HG03571 (cell line): ENCODE data around the gene CCNF.
"Not testable (repeated sequence)": the region's sequence is repeated elsewhere in the genome, so short reads cannot be mapped to it uniquely, and the experiment has no call there.

Source experiments
- ATAC-seq: cut with Tn5 transposase; IDR thresholded peaks from one replicate; pipeline ENCODE4 v1.9.1; 2021; ENCODE audit not compliant: unreplicated experiment

The CCNF gene

DNA sequence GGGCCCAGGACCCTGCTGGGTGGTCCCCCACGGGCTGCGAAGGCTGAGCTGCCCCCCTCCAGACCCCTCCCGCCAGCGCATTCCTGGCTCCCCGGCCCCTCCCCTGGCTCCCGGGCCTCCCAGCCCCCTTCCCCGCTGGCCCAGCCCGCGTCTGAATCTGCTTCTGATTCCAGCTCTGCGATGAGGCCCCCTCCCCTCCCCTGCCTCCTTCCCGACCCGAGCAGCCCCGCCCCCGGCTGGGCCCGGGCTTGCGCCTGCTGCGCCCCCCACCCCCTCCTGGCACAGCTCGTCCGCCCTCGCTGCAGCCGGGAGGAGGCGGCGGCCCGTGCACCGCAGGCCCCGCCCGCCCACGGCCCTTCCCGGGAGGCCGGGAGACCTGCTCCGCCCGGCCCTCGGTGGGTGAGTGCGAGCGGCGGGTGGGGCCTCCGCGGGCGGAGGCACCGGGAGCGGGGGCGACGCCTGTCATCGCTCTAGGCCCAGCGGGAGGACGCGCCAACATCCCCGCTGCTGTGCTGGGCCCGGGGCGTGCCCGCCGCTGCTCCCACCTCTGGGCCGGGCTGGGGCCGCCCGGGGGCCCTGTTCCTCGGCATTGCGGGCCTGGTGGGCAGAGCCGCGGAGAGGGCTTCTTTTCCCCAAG, 41.9 kb downstream of the CCNF start, which contains the start of gene NTN3:
NTN3 (plus strand) TSS at position 282 of the 637 bp plus-strand sequence. CDS start 405 bp downstream, outside the sequence.
- ATAC-seq: no peak

- ATAC-seq: no peak
Observed at GRCh38 chr16:2471653-2472487, 42.6 kb downstream of the CCNF start.

GRCh38 chr16:2472488-2472864, 43.2 kb downstream of the CCNF start:
- no peak for ATAC-seq

- no peak for ATAC-seq
Observed at GRCh38 chr16:2472885-2473445, 43.7 kb downstream of the CCNF start.

- ATAC-seq: no peak
Observed at GRCh38 chr16:2473446-2473926, 44.2 kb downstream of the CCNF start.

- peak; percentile 22 for ATAC-seq
Observed at GRCh38 chr16:2473999-2474876, 45.0 kb downstream of the CCNF start.

DNA sequence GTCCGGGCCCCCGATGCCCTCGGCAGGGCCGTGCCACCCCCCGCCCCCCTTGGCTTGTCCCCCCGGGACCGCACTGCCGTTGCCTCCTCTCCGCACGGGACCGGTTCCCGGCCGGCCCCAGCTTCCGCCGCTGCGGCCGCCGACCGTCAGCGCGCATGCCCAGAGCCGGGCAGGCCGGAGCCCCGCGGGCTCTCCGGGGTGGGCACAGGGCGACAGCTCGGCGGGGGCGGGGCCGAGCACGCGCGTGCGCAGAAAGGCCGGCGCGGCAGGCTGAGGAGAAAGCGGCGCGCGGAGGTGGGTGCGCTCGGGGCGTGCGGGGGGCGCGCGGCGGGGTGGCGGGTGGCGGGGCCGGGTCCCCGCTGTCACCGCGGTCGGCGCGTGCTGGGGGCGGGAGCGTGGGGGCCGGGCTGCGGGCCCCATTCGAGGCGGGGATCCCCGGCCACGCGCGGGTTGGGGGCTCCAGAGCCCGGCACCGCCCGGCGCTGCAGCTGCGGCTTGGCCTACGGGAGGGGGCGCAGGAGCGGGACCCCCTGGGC, 45.7 kb downstream of the CCNF start, which contains the start of gene TBC1D24:
TBC1D24 (plus strand) TSS at position 251 of the 536 bp plus-strand sequence. CDS start 21,022 bp downstream, outside the sequence.
- peak; percentile 57 for ATAC-seq

- no peak for ATAC-seq
Observed at GRCh38 chr16:2475413-2476344, 46.4 kb downstream of the CCNF start.

DNA sequence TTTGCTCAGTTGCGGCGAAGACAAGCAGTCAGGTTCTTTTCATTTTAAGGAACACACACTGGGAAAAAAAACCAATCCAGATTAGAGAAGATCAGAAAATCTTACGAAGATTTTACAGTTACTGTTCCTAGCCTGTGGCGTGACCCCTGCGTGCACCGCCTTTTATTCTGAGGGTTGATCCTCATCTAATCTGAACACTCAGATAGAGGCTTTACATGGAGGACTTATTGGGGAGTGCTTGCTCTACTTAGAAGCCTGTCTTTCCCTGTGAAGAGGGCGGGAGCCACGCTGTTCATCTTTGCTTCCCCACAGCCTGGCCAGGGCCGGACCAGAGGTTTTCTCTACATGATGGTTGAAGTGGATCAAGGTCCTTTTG, 47.1 kb downstream of the CCNF start:
- ATAC-seq: no peak

DNA sequence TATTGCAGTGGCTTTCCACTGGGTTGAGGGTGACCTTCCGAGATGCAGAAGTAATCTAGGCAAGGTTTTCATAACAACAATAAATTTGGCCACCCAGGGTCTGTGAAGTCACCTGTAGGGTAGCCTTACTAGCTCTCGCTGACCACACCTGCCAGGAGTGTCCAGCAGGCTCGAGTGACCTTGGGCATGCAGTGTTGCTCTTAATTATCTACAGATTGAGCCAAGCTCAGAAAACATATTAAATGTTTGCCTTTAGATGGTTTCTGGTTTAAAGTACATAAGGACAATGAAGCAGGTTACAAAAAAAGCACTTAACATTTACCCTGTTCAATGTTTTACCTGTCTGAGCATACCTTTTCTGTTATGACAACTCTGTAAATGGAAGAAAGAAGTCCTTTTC, 47.5 kb downstream of the CCNF start:
- ATAC-seq: no peak

GRCh38 chr16:2477327-2477726, 48.1 kb downstream of the CCNF start:
- no peak for ATAC-seq

GRCh38 chr16:2478279-2478678, 49.0 kb downstream of the CCNF start:
- no peak for ATAC-seq

GRCh38 chr16:2479996-2480395, 50.7 kb downstream of the CCNF start:
- not testable (repeated sequence) for ATAC-seq

- no peak for ATAC-seq
Observed at GRCh38 chr16:2480948-2481347, 51.7 kb downstream of the CCNF start.

DNA sequence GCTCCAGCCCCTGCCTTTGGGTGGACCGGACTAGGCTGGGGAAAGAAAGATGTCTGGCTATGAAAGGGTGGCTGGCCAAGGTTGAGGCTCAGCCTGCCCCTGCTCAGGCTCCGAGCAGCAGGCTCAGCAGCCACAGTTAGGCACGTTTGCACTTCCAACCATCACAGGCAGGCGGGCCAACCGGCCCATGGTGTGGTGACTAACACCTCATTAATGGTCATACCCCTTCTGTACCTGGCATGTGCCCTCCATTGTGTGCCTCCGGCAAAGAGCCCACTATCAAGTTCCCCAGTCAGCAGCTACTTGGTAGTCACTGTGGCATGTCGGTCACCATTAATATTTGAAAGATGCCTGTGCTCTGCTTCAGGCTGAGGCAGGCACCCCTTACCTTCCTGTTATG, 52.4 kb downstream of the CCNF start:
- ATAC-seq: no peak

DNA sequence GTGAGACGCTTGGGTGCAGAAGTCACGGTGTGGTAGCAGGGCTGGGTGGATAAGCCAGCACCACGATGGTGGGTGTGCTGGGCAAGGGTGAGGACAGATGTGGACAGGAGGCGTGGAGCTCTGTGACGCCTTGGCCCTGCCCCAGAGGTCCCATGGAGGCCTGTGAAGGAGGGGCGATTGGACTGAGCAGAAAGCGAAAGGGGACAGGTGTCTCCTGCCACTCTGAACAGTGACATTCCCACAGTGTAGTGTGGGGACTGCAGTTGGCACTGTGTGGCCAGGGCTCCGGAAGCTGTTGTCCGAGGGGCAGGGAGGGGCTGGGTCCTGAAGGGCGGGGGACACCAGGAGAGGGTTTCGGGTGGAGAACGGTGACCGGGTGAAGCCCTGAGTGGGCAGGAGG, 53.0 kb downstream of the CCNF start:
- ATAC-seq: no peak

DNA sequence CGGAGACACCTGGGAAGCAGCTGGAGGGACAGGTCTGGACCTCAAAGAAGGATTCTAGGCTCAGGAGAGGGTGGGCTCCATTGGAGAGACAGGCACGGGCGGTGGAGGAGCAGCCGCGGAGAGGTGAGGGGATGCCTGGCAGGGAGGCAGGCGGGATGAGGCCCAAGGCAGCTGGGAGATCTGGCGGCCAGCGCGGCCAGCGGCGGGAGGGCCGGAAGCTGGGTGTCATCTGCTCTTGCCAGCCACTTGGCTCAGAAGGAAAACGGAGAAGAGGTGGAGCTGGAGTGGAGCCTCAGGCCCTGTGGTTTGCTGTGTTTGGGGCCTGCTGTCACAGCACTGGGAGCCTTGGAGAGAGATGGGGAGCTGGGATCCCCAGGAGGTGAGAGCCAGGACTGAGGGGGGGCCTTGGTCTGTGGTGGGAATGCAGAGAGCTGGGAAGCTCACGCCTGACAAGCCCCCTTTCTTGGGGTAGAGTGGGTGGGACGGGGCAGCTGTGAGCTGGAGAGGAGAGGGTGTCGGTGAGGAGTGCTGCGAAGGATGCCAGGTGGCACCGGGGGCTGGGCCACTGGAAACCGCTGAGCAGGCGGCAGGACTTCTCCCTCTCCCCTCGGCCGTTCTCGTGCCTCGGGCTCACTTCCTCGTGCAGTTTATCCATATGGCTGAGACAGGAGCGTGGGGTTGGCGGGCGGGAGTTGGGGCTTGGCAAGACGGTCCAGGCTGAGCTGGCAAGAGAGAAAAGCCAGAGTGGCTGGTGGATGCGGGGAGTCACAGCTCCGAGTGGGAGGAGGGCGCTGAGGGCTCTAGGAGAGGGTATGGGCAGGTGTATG, 53.7 kb downstream of the CCNF start:
- no peak for ATAC-seq
